Activated CD8-positive, alpha-beta memory T cell treated with anti-CD3 and anti-CD28 coated beads for 24 hours (primary cell): Measurements from ENCODE around the gene ARAP2.

Experiments
- DNase-seq: peaks from one replicate; pipeline ENCODE4 v3.0.0-alpha.2; 2020

Gene ARAP2

DNA sequence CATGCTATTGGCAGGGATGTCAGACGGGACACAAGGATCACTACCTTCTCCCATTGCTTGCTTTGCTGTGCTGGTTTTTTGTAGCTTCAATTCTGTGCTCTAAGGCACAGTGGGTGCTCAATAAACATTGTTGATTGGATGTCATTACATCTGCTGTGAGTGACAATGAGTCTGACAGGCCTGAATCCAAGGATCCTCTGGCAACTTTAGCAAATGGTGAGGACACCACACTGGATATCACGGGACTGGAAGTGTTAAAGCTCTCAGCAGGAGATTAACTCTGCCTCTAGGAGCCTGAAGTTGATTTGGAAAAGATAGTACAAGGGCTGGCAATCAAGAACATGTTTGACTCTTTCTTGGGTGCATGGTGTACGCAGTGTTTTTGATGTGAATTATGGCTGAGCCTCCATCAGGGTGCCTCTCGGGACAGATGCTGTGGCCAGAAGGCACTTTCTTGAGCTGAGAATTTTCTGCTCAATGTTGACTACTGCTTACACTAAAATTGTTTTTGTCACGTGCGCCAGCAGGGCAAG lies 217.9 kb downstream of the ARAP2 start:
- no peak for DNase-seq

DNA sequence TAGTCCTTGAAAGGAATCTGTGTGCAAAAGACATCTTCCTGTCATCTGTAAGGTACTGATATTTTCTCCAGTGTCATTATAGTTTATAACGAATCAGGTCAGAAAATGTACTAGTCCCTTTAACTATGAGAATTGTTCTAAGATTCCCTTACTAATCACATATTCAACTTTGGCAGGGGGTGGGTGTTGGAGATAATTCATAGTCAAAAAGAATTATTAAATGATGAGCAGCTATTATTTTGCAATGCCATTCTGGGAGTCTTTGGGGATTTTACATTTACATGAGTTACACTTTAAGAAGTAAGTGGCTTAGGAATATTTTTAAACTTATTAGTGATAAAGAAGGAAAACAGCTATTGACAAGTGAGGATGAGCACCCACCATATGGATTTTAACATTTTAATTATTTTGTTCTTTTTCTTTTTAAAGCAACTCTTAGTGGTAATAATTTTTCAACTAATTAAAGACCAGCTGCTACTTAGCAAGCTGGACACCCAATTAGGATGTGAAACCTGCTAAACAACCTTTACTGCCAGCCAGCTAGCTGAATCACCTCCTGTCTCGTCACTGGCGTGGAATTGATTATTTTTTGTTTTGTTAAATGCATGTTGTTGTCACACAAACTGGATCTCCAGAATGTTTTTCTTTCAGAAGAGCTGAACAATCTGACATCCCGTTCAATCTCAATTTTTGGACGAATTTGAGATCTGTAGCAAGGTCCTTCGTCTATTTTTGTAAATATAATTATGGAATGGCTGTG lies 219.2 kb downstream of the ARAP2 start:
- DNase-seq, result no peak

DNA sequence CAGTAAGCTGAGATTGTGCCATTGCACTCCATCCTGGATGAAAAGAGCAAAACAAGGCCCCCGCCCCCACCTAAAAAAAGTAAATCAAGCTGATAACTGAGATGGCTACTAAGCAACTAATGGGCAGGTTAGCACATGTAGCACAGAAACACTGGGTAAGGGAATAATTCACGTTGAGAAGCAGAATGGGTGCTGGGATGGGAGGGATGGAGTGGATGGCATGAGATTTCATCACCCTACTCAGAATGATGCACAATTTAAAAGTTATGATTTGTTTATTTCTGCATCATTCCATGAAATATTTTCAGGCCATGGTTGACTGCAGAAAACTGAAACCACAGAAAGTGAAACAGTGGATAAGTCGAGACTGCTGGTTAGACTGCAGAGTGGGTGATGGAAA lies 224.0 kb downstream of the ARAP2 start:
- DNase-seq, result no peak
